Fibroblast of lung (primary cell): ENCODE measurements around the gene SPEG.

ENCODE experiments used
- CTCF ChIP-seq, 2 donors: IDR thresholded peaks in 1 of 2; conservative IDR thresholded peaks in 1 of 2; 1 replicate in 1 of 2; 2 replicates in 1 of 2; pipeline ENCODE4 v1.5.1; 2011 to 2012; ENCODE audit warnings: low read length in 2 of 2, control low read depth in 1 of 2, inconsistent platforms in 1 of 2, low read depth in 1 of 2, mild to moderate bottlenecking in 1 of 2
- EZH2 ChIP-seq: IDR thresholded peaks from 2 replicates; pipeline ENCODE4 v1.5.1; 2012; ENCODE audit warnings: low read length, control low read depth, mild to moderate bottlenecking; ENCODE audit errors: missing control alignments

DNA sequence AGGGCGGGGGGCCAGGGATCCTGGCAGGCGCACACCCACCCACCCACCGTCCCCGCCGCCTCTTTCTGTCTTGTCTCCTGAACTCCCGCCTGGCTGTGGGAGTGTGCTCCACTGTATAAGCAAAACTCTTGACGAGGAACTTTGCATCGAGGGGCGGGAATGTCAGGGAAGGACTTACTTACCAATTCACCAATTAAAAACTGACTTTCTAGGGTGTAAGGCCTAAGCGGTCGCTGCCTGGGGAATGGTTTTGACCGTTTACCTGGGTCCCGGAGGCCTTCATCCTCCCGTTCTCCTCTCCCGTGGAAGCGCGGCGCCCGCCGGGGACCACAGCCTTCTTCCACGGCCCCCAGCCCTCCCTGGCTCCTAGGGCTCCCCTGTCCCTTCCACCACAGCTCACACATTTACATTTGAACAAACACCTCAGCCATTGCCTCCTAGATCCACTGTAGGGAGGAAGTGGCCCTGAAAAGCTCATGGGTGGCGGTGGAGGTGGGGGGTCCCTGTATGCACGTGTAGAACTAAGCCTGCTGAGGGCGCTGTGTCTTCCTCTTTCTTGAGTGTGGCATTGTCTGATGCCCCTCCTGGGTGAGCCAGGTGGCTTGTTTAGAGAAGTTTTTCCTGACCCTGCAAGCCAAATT lies 88.5 kb downstream of the SPEG start:
- TF ChIP-seq CTCF (conservative IDR thresholded peaks at IDR 0.05 in 1 of 2, IDR thresholded peaks at IDR 0.05 in 1 of 2; ENCODE audit: low read depth in 1 of 2, low read length in 2 of 2) = no peak
- no peak for TF ChIP-seq EZH2
